M059J (cell line): ENCODE data around the gene DHX32. TPM values are rescaled to one million over a fixed set of nuclear protein-coding genes. Genes with fewer than 3 reads are reported as not detected.
"Not testable (repeated sequence)": the region's sequence is repeated elsewhere in the genome, so short reads cannot be mapped to it uniquely, and the experiment has no call there.

Experiments used
- DNase-seq: peaks from one replicate; pipeline ENCODE4 v3.0.0-alpha.2; 2012; ENCODE audit warnings: low read depth
- total RNA-seq: library from RNA; depleted of rRNA; stranded (reverse); fragments of >200 nt; shearing (Covaris generic); gene quantifications from 2 replicates; pipeline ENCODE4 v1.2.3, GENCODE V29; 2014; rRNA removed

DHX32 gene
- total RNA-seq, result 60.0 and 60.7 TPM in 2 replicates

GRCh38 chr10:125881192-125881591, at the start of gene DHX32:
DHX32 (minus strand) TSS chr10:125881292; CDS start chr10:125880824, 468 bp downstream.
- no peak for DNase-seq

- no peak for DNase-seq
Measured at GRCh38 chr10:125929618-125930017, 48.5 kb upstream of the DHX32 start.

GRCh38 chr10:125928928-125929585, 48.0 kb upstream of the DHX32 start:
- no peak for DNase-seq

- not testable (repeated sequence) for DNase-seq
Measured at GRCh38 chr10:125927265-125927664, 46.2 kb upstream of the DHX32 start.

- DNase-seq, result no peak
Measured at GRCh38 chr10:125926247-125926646, 45.2 kb upstream of the DHX32 start.

- DNase-seq, result no peak
Measured at GRCh38 chr10:125925262-125925834, 44.3 kb upstream of the DHX32 start.

GRCh38 chr10:125921643-125922306, 40.7 kb upstream of the DHX32 start:
- DNase-seq, result not testable (repeated sequence)

- not testable (repeated sequence) for DNase-seq
Measured at GRCh38 chr10:125917704-125918361, 36.7 kb upstream of the DHX32 start.

- no peak for DNase-seq
Measured at GRCh38 chr10:125916977-125917376, 35.9 kb upstream of the DHX32 start.

GRCh38 chr10:125913277-125913676, 32.2 kb upstream of the DHX32 start:
- DNase-seq, result peak; percentile 28

- no peak for DNase-seq
Measured at GRCh38 chr10:125911990-125912389, 30.9 kb upstream of the DHX32 start.

GRCh38 chr10:125911145-125911544, 30.1 kb upstream of the DHX32 start:
- no peak for DNase-seq

- DNase-seq, result not testable (repeated sequence)
Measured at GRCh38 chr10:125909491-125909890, 28.4 kb upstream of the DHX32 start.

- DNase-seq, result not testable (repeated sequence)
Measured at GRCh38 chr10:125908813-125909212, 27.7 kb upstream of the DHX32 start.

- DNase-seq, result not testable (repeated sequence)
Measured at GRCh38 chr10:125907598-125907997, 26.5 kb upstream of the DHX32 start.

- not testable (repeated sequence) for DNase-seq
Measured at GRCh38 chr10:125905069-125905994, 24.2 kb upstream of the DHX32 start.

- DNase-seq, result peak; percentile 55
Measured at GRCh38 chr10:125903135-125903640, 22.1 kb upstream of the DHX32 start.

GRCh38 chr10:125900963-125901362, 19.9 kb upstream of the DHX32 start:
- peak; percentile 84 for DNase-seq

GRCh38 chr10:125897317-125897716, 16.2 kb upstream of the DHX32 start:
- DNase-seq, result not testable (repeated sequence)

- DNase-seq, result peak; percentile 86
Measured at GRCh38 chr10:125896088-125896934, 15.2 kb upstream of the DHX32 start, which contains the start of gene FANK1. FANK1 (plus strand) TSS chr10:125896564; CDS start chr10:125896643, 79 bp downstream.
